Keratinocyte (primary cell): ENCODE results near the gene PRKCE.

Source experiments
- CTCF ChIP-seq, 3 experiments: IDR thresholded peaks in 1 of 3; conservative IDR thresholded peaks in 1 of 3; optimal IDR thresholded peaks in 1 of 3; 2 replicates in 2 of 3; 3 replicates in 1 of 3; pipeline versions ENCODE3 to v1.5.1; 2011; ENCODE audit warnings: low read length in 3 of 3, mild to moderate bottlenecking in 3 of 3, moderate library complexity in 2 of 3, control low read depth in 1 of 3, inconsistent platforms in 1 of 3; ENCODE audit not compliant: insufficient read depth in 2 of 3; ENCODE audit errors: extremely low read depth in 1 of 3
- EZH2 ChIP-seq: IDR thresholded peaks from one replicate; pipeline ENCODE4 v1.6.1; 2012; ENCODE audit warnings: inconsistent platforms, mild to moderate bottlenecking, low read length, moderate library complexity

- TF ChIP-seq CTCF (optimal IDR thresholded peaks at IDR 0.05 in 1 of 3, IDR thresholded peaks at IDR 0.05 in 1 of 3, conservative IDR thresholded peaks at IDR 0.05 in 1 of 3; ENCODE audit: extremely low read depth in 1 of 3, insufficient read depth in 2 of 3, low read length in 3 of 3) = no peak
- no peak for TF ChIP-seq EZH2
Measured at GRCh38 chr2:45951025-45951727, 299.7 kb downstream of the PRKCE start.
